ENCODE data around the gene EDC3.

DNA sequence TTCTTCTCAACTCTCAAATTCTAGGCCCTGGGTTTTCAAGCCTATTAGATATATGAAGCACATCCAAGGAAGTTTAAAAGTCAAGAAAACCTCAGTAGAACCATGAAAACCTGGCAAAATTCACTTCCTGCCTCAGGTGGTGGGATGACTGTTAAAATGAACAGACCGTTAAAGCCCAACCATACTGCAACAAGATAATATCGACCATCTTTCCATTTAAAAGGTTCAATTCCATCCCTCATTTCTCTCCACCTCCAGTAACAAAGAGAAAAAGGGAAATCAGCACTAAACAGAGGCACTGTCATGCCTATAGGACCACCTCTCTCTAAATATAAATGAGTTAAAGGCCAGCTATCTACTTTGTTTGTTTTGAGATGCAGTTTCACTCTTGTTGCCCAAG, 31.2 kb downstream of the EDC3 start:
- no peak for TF ChIP-seq POLR2A (IDR thresholded peaks at IDR 0.05; ENCODE audit: low read depth, low read length)
- no peak for TF ChIP-seq TAF1 (IDR thresholded peaks at IDR 0.05; ENCODE audit: borderline replicate concordance, low read depth, low read length)
- no peak for TF ChIP-seq POLR2AphosphoS5 (IDR thresholded peaks at IDR 0.05; ENCODE audit: low read depth, low read length)

Measured in GM12892 (cell line).